GM21723 (cell line): Measurements from ENCODE around the gene VCL.
"Not testable (repeated sequence)": the region's sequence is repeated elsewhere in the genome, so short reads cannot be mapped to it uniquely, and the experiment has no call there.

Source experiments
- ATAC-seq: cut with Tn5 transposase; IDR thresholded peaks from one replicate; pipeline ENCODE4 v1.9.1; 2021; ENCODE audit warnings: mild to moderate bottlenecking, moderate library complexity; ENCODE audit not compliant: unreplicated experiment

Gene VCL

GRCh38 chr10:74035303-74035702 is 37.4 kb downstream of the VCL start:
- ATAC-seq, result no peak

GRCh38 chr10:74036474-74036873 is 38.6 kb downstream of the VCL start:
- no peak for ATAC-seq

GRCh38 chr10:74039561-74040145 is 41.7 kb downstream of the VCL start:
- ATAC-seq, result no peak

GRCh38 chr10:74040200-74041126 is 42.5 kb downstream of the VCL start:
- ATAC-seq, result no peak

- no peak for ATAC-seq
These were observed 46.5 kb downstream of the VCL start for GRCh38 chr10:74044419-74044818.

GRCh38 chr10:74047304-74047703 is 49.4 kb downstream of the VCL start:
- ATAC-seq, result no peak

- no peak for ATAC-seq
These were observed 50.0 kb downstream of the VCL start for GRCh38 chr10:74047871-74048270.

- no peak for ATAC-seq
These were observed 50.5 kb downstream of the VCL start for GRCh38 chr10:74048433-74048832.

GRCh38 chr10:74049955-74050354 is 52.0 kb downstream of the VCL start:
- no peak for ATAC-seq

GRCh38 chr10:74050653-74051052 is 52.7 kb downstream of the VCL start:
- no peak for ATAC-seq

- no peak for ATAC-seq
These were observed 53.9 kb downstream of the VCL start for GRCh38 chr10:74051736-74052342.

- no peak for ATAC-seq
These were observed 55.1 kb downstream of the VCL start for GRCh38 chr10:74052994-74053393.

- ATAC-seq, result no peak
These were observed 57.6 kb downstream of the VCL start for GRCh38 chr10:74055383-74056049.

- ATAC-seq, result no peak
These were observed 58.3 kb downstream of the VCL start for GRCh38 chr10:74056050-74056818.

GRCh38 chr10:74058071-74058470 is 60.2 kb downstream of the VCL start:
- no peak for ATAC-seq

GRCh38 chr10:74058658-74059057 is 60.7 kb downstream of the VCL start:
- no peak for ATAC-seq

- no peak for ATAC-seq
These were observed 63.2 kb downstream of the VCL start for GRCh38 chr10:74061104-74061503.

- ATAC-seq, result not testable (repeated sequence)
These were observed 64.1 kb downstream of the VCL start for GRCh38 chr10:74061978-74062377.

GRCh38 chr10:74063256-74063655 is 65.3 kb downstream of the VCL start:
- ATAC-seq, result no peak
